ENCODE data around the gene CWH43.
"Not testable (repeated sequence)": the region's sequence is repeated elsewhere in the genome, so short reads cannot be mapped to it uniquely, and the experiment has no call there.

The CWH43 gene

GRCh38 chr4:48985976-48986653 is at the start of gene CWH43:
TSS of gene CWH43 (plus strand) at chr4:48986275. CDS start at chr4:48986430, 155 bp downstream.
- DNase-seq = no peak

- no peak for DNase-seq
These were observed 49.0 kb upstream of the CWH43 start for GRCh38 chr4:48937033-48937432.

- DNase-seq = no peak
These were observed 47.2 kb upstream of the CWH43 start for GRCh38 chr4:48938831-48939230.

GRCh38 chr4:48939785-48940184 is 46.3 kb upstream of the CWH43 start:
- DNase-seq = no peak

GRCh38 chr4:48943387-48943786 is 42.7 kb upstream of the CWH43 start:
- DNase-seq = no peak

GRCh38 chr4:48944252-48944651 is 41.8 kb upstream of the CWH43 start:
- no peak for DNase-seq

GRCh38 chr4:48944756-48945241 is 41.3 kb upstream of the CWH43 start:
- DNase-seq = no peak

- DNase-seq = no peak
These were observed 40.1 kb upstream of the CWH43 start for GRCh38 chr4:48945981-48946380.

- DNase-seq = no peak
These were observed 38.3 kb upstream of the CWH43 start for GRCh38 chr4:48947731-48948130.

- no peak for DNase-seq
These were observed 37.0 kb upstream of the CWH43 start for GRCh38 chr4:48949086-48949485.

GRCh38 chr4:48949518-48950219 is 36.4 kb upstream of the CWH43 start:
- no peak for DNase-seq

- no peak for DNase-seq
These were observed 31.8 kb upstream of the CWH43 start for GRCh38 chr4:48954314-48954713.

- not testable (repeated sequence) for DNase-seq
These were observed 28.7 kb upstream of the CWH43 start for GRCh38 chr4:48957366-48957765.

- no peak for DNase-seq
These were observed 27.5 kb upstream of the CWH43 start for GRCh38 chr4:48958582-48958981.

- DNase-seq = no peak
These were observed 25.0 kb upstream of the CWH43 start for GRCh38 chr4:48960988-48961635.

GRCh38 chr4:48962636-48963035 is 23.4 kb upstream of the CWH43 start:
- DNase-seq = no peak

- peak; percentile 78 for DNase-seq
These were observed 22.9 kb upstream of the CWH43 start for GRCh38 chr4:48963042-48963679.

- no peak for DNase-seq
These were observed 19.0 kb upstream of the CWH43 start for GRCh38 chr4:48967101-48967500.

GRCh38 chr4:48967631-48968030 is 18.4 kb upstream of the CWH43 start:
- DNase-seq = no peak

GRCh38 chr4:48968814-48969213 is 17.3 kb upstream of the CWH43 start:
- DNase-seq = no peak

GRCh38 chr4:48970471-48970921 is 15.6 kb upstream of the CWH43 start:
- DNase-seq = no peak

GRCh38 chr4:48974979-48975640 is 11.0 kb upstream of the CWH43 start:
- no peak for DNase-seq

GRCh38 chr4:48976041-48976440 is 10.0 kb upstream of the CWH43 start:
- DNase-seq = no peak

Data from right hindlimb (tissue), 1 donor.